K562 (cell line): ENCODE measurements around the gene PPT1. TPM values are rescaled to one million over a fixed set of nuclear protein-coding genes. Genes with fewer than 3 reads are reported as not detected.

Source experiments
- BACH1 ChIP-seq: fragments of 200-800 bp; sonication (Bioruptor generic); IDR thresholded peaks from 2 replicates; pipeline ENCODE4 v1.6.1; 2016; ENCODE audit warnings: missing genetic modification characterization, missing compliant biosample characterization
- CEBPB ChIP-seq: fragments of 450-650 bp; IDR thresholded peaks from 2 replicates; pipeline ENCODE4 v1.6.1; 2016; ENCODE audit warnings: missing genetic modification characterization, missing compliant biosample characterization
- MTF1 ChIP-seq: fragments of 250-450 bp; sonication (Bioruptor Pico); IDR thresholded peaks from 2 replicates; pipeline ENCODE4 v1.9.0; 2021; ENCODE audit warnings: moderate library complexity, mild to moderate bottlenecking, inconsistent platforms, borderline replicate concordance
- RB1 ChIP-seq: fragments of 450-650 bp; IDR thresholded peaks from 2 replicates; pipeline ENCODE4 v1.6.1; 2017; ENCODE audit warnings: low read depth, mild to moderate bottlenecking
- SAFB2 ChIP-seq: fragments of 200-400 bp; formaldehyde crosslinking; IDR thresholded peaks from 2 replicates; pipeline ENCODE4 v1.6.1; 2018; ENCODE audit warnings: borderline replicate concordance, low read length, low read depth, moderate library complexity; ENCODE audit not compliant: severe bottlenecking
- SIX5 ChIP-seq, 2 experiments: IDR thresholded peaks; 2 replicates each; pipeline ENCODE4 v1.6.1; 2011; ENCODE audit warnings: low read length in 2 of 2, borderline replicate concordance in 1 of 2, low read depth in 1 of 2, mild to moderate bottlenecking in 1 of 2, moderate library complexity in 1 of 2; ENCODE audit not compliant: insufficient read depth in 1 of 2
- SNIP1 ChIP-seq: fragments of 450-650 bp; IDR thresholded peaks from 2 replicates; pipeline ENCODE4 v1.7.1; 2017; ENCODE audit warnings: low read depth, mild to moderate bottlenecking
- STAT5B ChIP-seq: fragments of 250-450 bp; sonication (Bioruptor Pico); IDR thresholded peaks from 2 replicates; pipeline ENCODE4 v1.8.0; 2021; ENCODE audit warnings: mild to moderate bottlenecking, inconsistent platforms
- TARDBP ChIP-seq: fragments of 450-650 bp; IDR thresholded peaks from 2 replicates; pipeline ENCODE4 v1.6.1; 2016
- ZC3H11A ChIP-seq: IDR thresholded peaks from 2 replicates; pipeline ENCODE4 v1.6.1; 2012; ENCODE audit warnings: low read depth, low read length, improper control_type of control experiment
- ZNF184 ChIP-seq: sonication (generic); formaldehyde crosslinking; IDR thresholded peaks from 2 replicates; pipeline ENCODE4 v1.5.0; 2020; ENCODE audit warnings: missing genetic modification reagents
- ZNF780A ChIP-seq: fragments of 250-450 bp; sonication (Bioruptor Pico); IDR thresholded peaks from 2 replicates; pipeline ENCODE4 v1.5.0; 2021; ENCODE audit warnings: mild to moderate bottlenecking
- ZNF830 ChIP-seq: fragments of 250-450 bp; sonication (Bioruptor Pico); IDR thresholded peaks from 2 replicates; pipeline ENCODE4 v1.5.0; 2021; ENCODE audit warnings: mild to moderate bottlenecking
- polyA plus RNA-seq, 8 experiments: library from polyadenylated mRNA; depleted of rRNA in 4 of 8; stranded (reverse) in 5 of 8; unstranded in 3 of 8; fragments of >200 nt; fragmentation: Nextera tagmentation in 2 of 8; fragmentation: Illumina TruSeq in 1 of 8; extraction: Ambion mirVana in 2 of 8; extraction: Trizol in 1 of 8; gene quantifications; 2 replicates each; pipeline versions ENCODE4 v1.2.1 to v1.2.3, GENCODE V29; 2011 to 2014; ENCODE audit warnings: inconsistent platforms in 1 of 8, missing spikeins in 1 of 8
- total RNA-seq, 7 experiments: library from RNA; depleted of rRNA in 6 of 7; stranded (reverse); fragments of >200 nt in 6 of 7; fragmentation: Illumina TruSeq in 2 of 7; extraction: Trizol in 2 of 7; gene quantifications; 2 replicates each; pipeline versions ENCODE4 v1.2.1 to v1.2.3, GENCODE V29; 2011 to 2021; ENCODE audit warnings: low replicate concordance in 1 of 7
- TF ChIP-seq, protein P1 (sequence below): sonication (generic); formaldehyde crosslinking; IDR thresholded peaks from 2 replicates; pipeline ENCODE4 v1.8.0; 2022; ENCODE audit warnings: mild to moderate bottlenecking, missing genetic modification reagents
- TF ChIP-seq, protein P2 (sequence below): fragments of 150-350 bp; conservative IDR thresholded peaks from 2 replicates; pipeline ENCODE4 v1.6.1; 2014; ENCODE audit warnings: low read length
- TF ChIP-seq, protein P3 (sequence below): fragments of 450-650 bp; IDR thresholded peaks from 2 replicates; pipeline ENCODE4 v1.7.1; 2018; ENCODE audit warnings: mild to moderate bottlenecking, low read depth; ENCODE audit not compliant: partially characterized antibody
- TF ChIP-seq, protein P4 (sequence below): fragments of 450-650 bp; IDR thresholded peaks from 2 replicates; pipeline ENCODE4 v1.6.1; 2016; ENCODE audit warnings: missing biosample characterization, missing genetic modification characterization
- TF ChIP-seq, protein P5 (sequence below): fragments of 250-450 bp; sonication (Bioruptor Pico); IDR thresholded peaks from 2 replicates; pipeline ENCODE4 v1.5.0; 2021

The PPT1 gene
- total and polyA plus RNA-seq, 9 of the 15 experiments (the other 6 are each of a cell fraction or from before 2014, with no cell fraction given), result 72.2 to 285 (median 143) TPM

DNA sequence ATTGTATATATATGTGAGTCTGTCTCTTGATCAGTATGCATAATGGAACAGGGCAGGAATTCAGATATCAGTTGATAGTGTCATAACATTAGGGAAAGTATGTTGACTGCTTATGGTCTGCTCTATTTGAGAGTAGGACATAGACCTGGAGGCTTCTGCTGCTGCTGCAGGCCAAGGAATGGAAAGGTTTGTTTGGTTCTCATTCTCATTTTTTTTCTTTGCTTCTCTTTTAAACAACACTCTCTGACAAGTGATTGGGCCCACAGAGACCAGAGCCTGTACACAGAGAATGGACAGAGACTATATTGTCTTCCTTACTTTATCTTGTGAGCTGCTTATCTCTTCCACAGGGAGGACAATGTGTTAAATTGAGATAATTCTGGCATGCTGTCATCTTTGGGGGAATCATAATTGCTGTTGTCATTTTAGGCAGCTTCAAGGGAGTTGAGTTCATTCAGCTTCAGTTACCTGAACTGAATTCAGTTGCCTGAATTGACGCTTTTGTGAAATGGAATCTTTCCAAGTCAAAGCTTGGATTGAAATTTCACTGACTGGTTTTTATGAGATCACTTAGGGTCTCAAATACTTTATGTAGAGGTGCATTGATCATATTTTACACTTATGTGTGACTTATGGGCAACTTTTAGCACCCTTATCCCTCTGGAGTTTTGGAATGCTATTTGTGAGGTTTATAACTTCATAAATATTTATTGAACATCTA is 39.6 kb downstream of the PPT1 start (continued):
- TF ChIP-seq, protein P1, sequence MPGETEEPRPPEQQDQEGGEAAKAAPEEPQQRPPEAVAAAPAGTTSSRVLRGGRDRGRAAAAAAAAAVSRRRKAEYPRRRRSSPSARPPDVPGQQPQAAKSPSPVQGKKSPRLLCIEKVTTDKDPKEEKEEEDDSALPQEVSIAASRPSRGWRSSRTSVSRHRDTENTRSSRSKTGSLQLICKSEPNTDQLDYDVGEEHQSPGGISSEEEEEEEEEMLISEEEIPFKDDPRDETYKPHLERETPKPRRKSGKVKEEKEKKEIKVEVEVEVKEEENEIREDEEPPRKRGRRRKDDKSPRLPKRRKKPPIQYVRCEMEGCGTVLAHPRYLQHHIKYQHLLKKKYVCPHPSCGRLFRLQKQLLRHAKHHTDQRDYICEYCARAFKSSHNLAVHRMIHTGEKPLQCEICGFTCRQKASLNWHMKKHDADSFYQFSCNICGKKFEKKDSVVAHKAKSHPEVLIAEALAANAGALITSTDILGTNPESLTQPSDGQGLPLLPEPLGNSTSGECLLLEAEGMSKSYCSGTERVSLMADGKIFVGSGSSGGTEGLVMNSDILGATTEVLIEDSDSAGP, result no peak
- no peak for TF ChIP-seq SIX5 (IDR thresholded peaks at IDR 0.05; ENCODE audit: borderline replicate concordance in 1 of 2, insufficient read depth in 1 of 2, low read depth in 1 of 2, low read length in 2 of 2)
- no peak for TF ChIP-seq STAT5B
- TF ChIP-seq, protein P2, sequence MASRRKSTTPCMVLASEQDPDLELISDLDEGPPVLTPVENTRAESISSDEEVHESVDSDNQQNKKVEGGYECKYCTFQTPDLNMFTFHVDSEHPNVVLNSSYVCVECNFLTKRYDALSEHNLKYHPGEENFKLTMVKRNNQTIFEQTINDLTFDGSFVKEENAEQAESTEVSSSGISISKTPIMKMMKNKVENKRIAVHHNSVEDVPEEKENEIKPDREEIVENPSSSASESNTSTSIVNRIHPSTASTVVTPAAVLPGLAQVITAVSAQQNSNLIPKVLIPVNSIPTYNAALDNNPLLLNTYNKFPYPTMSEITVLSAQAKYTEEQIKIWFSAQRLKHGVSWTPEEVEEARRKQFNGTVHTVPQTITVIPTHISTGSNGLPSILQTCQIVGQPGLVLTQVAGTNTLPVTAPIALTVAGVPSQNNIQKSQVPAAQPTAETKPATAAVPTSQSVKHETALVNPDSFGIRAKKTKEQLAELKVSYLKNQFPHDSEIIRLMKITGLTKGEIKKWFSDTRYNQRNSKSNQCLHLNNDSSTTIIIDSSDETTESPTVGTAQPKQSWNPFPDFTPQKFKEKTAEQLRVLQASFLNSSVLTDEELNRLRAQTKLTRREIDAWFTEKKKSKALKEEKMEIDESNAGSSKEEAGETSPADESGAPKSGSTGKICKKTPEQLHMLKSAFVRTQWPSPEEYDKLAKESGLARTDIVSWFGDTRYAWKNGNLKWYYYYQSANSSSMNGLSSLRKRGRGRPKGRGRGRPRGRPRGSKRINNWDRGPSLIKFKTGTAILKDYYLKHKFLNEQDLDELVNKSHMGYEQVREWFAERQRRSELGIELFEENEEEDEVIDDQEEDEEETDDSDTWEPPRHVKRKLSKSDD, result no peak
- TF ChIP-seq CEBPB (tag), result no peak
- TF ChIP-seq SNIP1, result peak; percentile 15; the same call in 1 of the 2 replicates
- no peak for TF ChIP-seq ZNF184 (CRISPR knock-in tag)
- no peak; the same call in 1 of the 2 replicates for TF ChIP-seq ZC3H11A
- no peak for TF ChIP-seq MTF1
- TF ChIP-seq, protein P3, sequence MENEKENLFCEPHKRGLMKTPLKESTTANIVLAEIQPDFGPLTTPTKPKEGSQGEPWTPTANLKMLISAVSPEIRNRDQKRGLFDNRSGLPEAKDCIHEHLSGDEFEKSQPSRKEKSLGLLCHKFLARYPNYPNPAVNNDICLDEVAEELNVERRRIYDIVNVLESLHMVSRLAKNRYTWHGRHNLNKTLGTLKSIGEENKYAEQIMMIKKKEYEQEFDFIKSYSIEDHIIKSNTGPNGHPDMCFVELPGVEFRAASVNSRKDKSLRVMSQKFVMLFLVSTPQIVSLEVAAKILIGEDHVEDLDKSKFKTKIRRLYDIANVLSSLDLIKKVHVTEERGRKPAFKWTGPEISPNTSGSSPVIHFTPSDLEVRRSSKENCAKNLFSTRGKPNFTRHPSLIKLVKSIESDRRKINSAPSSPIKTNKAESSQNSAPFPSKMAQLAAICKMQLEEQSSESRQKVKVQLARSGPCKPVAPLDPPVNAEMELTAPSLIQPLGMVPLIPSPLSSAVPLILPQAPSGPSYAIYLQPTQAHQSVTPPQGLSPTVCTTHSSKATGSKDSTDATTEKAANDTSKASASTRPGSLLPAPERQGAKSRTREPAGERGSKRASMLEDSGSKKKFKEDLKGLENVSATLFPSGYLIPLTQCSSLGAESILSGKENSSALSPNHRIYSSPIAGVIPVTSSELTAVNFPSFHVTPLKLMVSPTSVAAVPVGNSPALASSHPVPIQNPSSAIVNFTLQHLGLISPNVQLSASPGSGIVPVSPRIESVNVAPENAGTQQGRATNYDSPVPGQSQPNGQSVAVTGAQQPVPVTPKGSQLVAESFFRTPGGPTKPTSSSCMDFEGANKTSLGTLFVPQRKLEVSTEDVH, result peak; percentile 77
- TF ChIP-seq RB1, result no peak
- TF ChIP-seq SAFB2, result no peak
- peak; percentile 52 for TF ChIP-seq BACH1 (tag)
- TF ChIP-seq ZNF780A (CRISPR knock-in tag), result no peak
- TF ChIP-seq, protein P4, sequence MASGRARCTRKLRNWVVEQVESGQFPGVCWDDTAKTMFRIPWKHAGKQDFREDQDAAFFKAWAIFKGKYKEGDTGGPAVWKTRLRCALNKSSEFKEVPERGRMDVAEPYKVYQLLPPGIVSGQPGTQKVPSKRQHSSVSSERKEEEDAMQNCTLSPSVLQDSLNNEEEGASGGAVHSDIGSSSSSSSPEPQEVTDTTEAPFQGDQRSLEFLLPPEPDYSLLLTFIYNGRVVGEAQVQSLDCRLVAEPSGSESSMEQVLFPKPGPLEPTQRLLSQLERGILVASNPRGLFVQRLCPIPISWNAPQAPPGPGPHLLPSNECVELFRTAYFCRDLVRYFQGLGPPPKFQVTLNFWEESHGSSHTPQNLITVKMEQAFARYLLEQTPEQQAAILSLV (tag), result no peak
- TF ChIP-seq ZNF830 (CRISPR knock-in tag), result no peak
- peak; percentile 94; the same call in 1 of the 2 replicates for TF ChIP-seq TARDBP
- TF ChIP-seq, protein P5, sequence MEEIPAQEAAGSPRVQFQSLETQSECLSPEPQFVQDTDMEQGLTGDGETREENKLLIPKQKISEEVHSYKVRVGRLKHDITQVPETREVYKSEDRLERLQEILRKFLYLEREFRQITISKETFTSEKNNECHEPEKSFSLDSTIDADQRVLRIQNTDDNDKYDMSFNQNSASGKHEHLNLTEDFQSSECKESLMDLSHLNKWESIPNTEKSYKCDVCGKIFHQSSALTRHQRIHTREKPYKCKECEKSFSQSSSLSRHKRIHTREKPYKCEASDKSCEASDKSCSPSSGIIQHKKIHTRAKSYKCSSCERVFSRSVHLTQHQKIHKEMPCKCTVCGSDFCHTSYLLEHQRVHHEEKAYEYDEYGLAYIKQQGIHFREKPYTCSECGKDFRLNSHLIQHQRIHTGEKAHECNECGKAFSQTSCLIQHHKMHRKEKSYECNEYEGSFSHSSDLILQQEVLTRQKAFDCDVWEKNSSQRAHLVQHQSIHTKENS, result no peak
